ENCODE measurements around the gene MORN1.

DNA sequence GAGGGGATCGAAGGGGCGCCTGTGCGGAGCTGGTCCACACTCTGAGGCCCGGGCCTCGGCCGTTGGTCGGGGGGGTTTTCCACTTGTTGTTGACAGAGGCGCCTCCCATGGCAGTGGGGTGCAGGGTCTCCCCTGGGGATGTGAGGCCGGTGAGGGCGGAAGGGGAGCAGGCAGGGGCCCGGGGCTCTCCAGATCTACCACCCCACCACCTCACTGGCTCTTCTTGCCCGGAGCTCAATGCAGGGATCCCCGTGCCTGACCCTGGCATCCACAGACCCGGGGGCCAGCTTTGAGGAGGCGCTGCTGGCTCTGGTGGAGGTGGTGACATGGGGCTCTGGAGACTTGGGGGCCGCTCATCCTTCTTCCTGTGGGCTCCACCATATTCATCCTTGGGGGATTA lies 28.1 kb upstream of the MORN1 start:
- TF ChIP-seq POLR2A (IDR thresholded peaks at IDR 0.05) (no peak), POLR2AphosphoS5 (IDR thresholded peaks at IDR 0.05) (no peak), EP300 (IDR thresholded peaks at IDR 0.05; ENCODE audit: low read depth) (no peak)
- TF ChIP-seq, protein P1, sequence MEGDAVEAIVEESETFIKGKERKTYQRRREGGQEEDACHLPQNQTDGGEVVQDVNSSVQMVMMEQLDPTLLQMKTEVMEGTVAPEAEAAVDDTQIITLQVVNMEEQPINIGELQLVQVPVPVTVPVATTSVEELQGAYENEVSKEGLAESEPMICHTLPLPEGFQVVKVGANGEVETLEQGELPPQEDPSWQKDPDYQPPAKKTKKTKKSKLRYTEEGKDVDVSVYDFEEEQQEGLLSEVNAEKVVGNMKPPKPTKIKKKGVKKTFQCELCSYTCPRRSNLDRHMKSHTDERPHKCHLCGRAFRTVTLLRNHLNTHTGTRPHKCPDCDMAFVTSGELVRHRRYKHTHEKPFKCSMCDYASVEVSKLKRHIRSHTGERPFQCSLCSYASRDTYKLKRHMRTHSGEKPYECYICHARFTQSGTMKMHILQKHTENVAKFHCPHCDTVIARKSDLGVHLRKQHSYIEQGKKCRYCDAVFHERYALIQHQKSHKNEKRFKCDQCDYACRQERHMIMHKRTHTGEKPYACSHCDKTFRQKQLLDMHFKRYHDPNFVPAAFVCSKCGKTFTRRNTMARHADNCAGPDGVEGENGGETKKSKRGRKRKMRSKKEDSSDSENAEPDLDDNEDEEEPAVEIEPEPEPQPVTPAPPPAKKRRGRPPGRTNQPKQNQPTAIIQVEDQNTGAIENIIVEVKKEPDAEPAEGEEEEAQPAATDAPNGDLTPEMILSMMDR (IDR thresholded peaks at IDR 0.05): no peak
